GM21737 (cell line): ENCODE data around the gene TEAD3.

Experiments
- ATAC-seq: cut with Tn5 transposase; IDR thresholded peaks from one replicate; pipeline ENCODE4 v1.9.1; 2021; ENCODE audit warnings: mild to moderate bottlenecking, moderate library complexity; ENCODE audit not compliant: unreplicated experiment

The TEAD3 gene

GRCh38 chr6:35514587-35514986, 17.7 kb upstream of the TEAD3 start:
- no peak for ATAC-seq

- ATAC-seq = no peak
Measured at GRCh38 chr6:35512740-35513139, 15.9 kb upstream of the TEAD3 start, which contains the start of gene TULP1. TSS of gene TULP1 (minus strand) at chr6:35512896. CDS start at chr6:35512858, 38 bp downstream.

- no peak for ATAC-seq
Measured at GRCh38 chr6:35512006-35512405, 15.1 kb upstream of the TEAD3 start.

GRCh38 chr6:35511562-35511941, 14.7 kb upstream of the TEAD3 start:
- ATAC-seq = no peak

- no peak for ATAC-seq
Measured at GRCh38 chr6:35510916-35511561, 14.2 kb upstream of the TEAD3 start.

GRCh38 chr6:35508542-35508941, 11.7 kb upstream of the TEAD3 start:
- ATAC-seq = no peak

- no peak for ATAC-seq
Measured at GRCh38 chr6:35508027-35508426, 11.1 kb upstream of the TEAD3 start.

GRCh38 chr6:35507221-35507620, 10.3 kb upstream of the TEAD3 start:
- ATAC-seq = no peak

GRCh38 chr6:35506536-35506935, 9.7 kb upstream of the TEAD3 start:
- no peak for ATAC-seq

GRCh38 chr6:35505999-35506412, 9.1 kb upstream of the TEAD3 start:
- no peak for ATAC-seq

GRCh38 chr6:35503534-35503933, 6.7 kb upstream of the TEAD3 start:
- ATAC-seq = no peak

- ATAC-seq = no peak
Measured at GRCh38 chr6:35501784-35502183, 4.9 kb upstream of the TEAD3 start.

- ATAC-seq = no peak
Measured at GRCh38 chr6:35500782-35501181, 3.9 kb upstream of the TEAD3 start.

GRCh38 chr6:35499372-35499771, 2.5 kb upstream of the TEAD3 start:
- no peak for ATAC-seq

- ATAC-seq = no peak
Measured at GRCh38 chr6:35498422-35499067, 1.7 kb upstream of the TEAD3 start.

- ATAC-seq = no peak
Measured at GRCh38 chr6:35497571-35498421, 917 bp upstream of the TEAD3 start.

GRCh38 chr6:35496036-35496840, 641 bp downstream of the TEAD3 start:
- ATAC-seq = no peak

- ATAC-seq = no peak
Measured at GRCh38 chr6:35495258-35496035, 1.4 kb downstream of the TEAD3 start.

GRCh38 chr6:35494161-35494563, 2.7 kb downstream of the TEAD3 start:
- ATAC-seq = no peak

- no peak for ATAC-seq
Measured at GRCh38 chr6:35493307-35493983, 3.4 kb downstream of the TEAD3 start.
